Stomach smooth muscle (tissue), 2 donors: ENCODE data around the gene LMO7.
A peak's percentile ranks its signal among the peaks of the same experiment; 100 is the strongest.

Experiments used
- H3K27ac ChIP-seq: one replicate; pipeline ENCODE4 v1.7.0; 2013; ENCODE audit warnings: mild to moderate bottlenecking, low read length, inconsistent platforms
- H3K27me3 ChIP-seq, 2 donors: one replicate each; pipeline ENCODE4 v1.7.0; 2013; ENCODE audit warnings: low read length in 2 of 2; ENCODE audit not compliant: insufficient read depth in 2 of 2, control insufficient read depth in 1 of 2
- H3K36me3 ChIP-seq, 2 donors: one replicate each; pipeline ENCODE4 v1.7.0; 2013; ENCODE audit warnings: low read length in 2 of 2; ENCODE audit not compliant: control insufficient read depth in 2 of 2, insufficient read depth in 2 of 2
- H3K4me1 ChIP-seq: one replicate; pipeline ENCODE4 v1.7.0; 2013; ENCODE audit warnings: low read length; ENCODE audit not compliant: control insufficient read depth, insufficient read depth
- H3K4me3 ChIP-seq, 2 donors: one replicate each; pipeline ENCODE4 v1.7.0; 2013; ENCODE audit warnings: low read length in 2 of 2
- H3K9ac ChIP-seq, 2 donors: one replicate each; pipeline ENCODE4 v1.7.0; 2013; ENCODE audit warnings: low read length in 2 of 2, mild to moderate bottlenecking in 1 of 2
- H3K9me3 ChIP-seq, 2 donors: one replicate each; pipeline ENCODE4 v1.7.0; 2013; ENCODE audit warnings: low read length in 2 of 2; ENCODE audit not compliant: control insufficient read depth in 2 of 2
- donor health status: healthy.
- donor health status: Pancreatic carcinoma.

LMO7 gene

DNA sequence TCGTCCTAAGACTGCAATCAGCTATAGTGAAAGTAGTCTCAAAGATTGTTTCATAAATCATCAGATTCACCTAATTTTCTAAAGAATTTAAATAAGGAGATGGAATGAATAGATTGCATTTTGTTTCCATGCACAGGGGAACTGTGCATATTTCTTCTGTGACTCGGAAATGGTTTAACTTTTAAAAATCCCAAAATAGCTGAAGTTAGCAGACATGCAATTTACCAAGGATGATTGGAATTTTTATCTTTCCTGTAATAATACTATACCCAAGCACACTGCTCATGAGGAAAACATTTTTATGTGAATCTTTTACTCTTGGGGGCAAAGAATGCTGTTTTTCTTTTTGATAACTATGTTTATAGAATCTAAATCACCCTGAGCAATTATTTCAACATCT, 15.0 kb upstream of the LMO7 start:
- no peak overlapping the region for H3K4me3 ChIP-seq
- H3K4me1 ChIP-seq = no peaks in the 10 kb centered on the region
- H3K9me3 ChIP-seq = no peaks in the 10 kb centered on the region
- H3K27me3 ChIP-seq = no peaks in the 10 kb centered on the region
- no peaks in the 10 kb centered on the region for H3K36me3 ChIP-seq
- no peak overlapping the region for H3K9ac ChIP-seq
- H3K27ac ChIP-seq = no peak overlapping the region

DNA sequence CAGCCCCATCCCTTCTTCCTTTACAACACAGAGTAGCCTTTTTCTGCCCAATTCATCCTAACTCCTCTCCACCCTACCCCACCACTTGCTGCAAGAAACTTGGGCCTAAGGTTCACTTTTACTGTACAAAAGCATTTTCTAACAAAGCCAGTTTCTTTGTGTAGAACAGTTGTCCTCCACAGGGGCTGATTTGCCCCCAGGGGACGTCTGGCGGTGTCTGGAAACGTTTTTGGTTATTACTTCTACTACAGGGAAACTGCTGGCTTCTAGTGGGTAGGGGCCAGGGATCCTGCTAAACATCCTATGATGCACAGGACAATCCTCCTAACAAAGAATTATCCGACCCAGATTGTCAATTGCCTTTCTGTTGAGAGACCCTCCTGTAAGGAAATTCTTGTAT, 7.3 kb upstream of the LMO7 start:
- H3K9ac ChIP-seq = no peak overlapping the region
- no peaks in the 10 kb centered on the region for H3K9me3 ChIP-seq
- no peak overlapping the region for H3K4me3 ChIP-seq
- no peaks in the 10 kb centered on the region for H3K36me3 ChIP-seq
- H3K27ac ChIP-seq = no peak overlapping the region
- no peaks in the 10 kb centered on the region for H3K4me1 ChIP-seq
- no peaks in the 10 kb centered on the region for H3K27me3 ChIP-seq

DNA sequence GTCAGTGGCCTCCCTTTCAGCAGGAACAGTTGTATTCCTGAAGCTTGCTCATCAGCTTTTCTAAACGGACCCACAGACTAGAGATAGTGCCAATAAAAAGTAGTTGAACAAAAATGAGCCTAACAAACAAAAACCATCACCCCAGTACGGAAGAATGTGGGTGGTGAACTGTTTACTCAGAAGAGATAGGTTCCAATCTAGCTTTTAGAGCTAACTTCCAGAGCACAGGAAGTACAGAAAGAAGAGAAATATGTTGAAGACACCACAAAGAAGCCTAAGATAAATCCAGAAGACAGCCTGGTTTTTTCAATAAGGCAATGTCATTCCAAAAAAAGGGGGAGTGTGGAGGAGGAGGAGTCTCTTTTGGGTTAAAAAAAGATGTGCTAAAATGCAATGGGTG, 2.8 kb upstream of the LMO7 start:
- Histone ChIP-seq H3K27ac (no peak overlapping the region), H3K4me1 (peaks cover 13% of the 10 kb centered on the region)

DNA sequence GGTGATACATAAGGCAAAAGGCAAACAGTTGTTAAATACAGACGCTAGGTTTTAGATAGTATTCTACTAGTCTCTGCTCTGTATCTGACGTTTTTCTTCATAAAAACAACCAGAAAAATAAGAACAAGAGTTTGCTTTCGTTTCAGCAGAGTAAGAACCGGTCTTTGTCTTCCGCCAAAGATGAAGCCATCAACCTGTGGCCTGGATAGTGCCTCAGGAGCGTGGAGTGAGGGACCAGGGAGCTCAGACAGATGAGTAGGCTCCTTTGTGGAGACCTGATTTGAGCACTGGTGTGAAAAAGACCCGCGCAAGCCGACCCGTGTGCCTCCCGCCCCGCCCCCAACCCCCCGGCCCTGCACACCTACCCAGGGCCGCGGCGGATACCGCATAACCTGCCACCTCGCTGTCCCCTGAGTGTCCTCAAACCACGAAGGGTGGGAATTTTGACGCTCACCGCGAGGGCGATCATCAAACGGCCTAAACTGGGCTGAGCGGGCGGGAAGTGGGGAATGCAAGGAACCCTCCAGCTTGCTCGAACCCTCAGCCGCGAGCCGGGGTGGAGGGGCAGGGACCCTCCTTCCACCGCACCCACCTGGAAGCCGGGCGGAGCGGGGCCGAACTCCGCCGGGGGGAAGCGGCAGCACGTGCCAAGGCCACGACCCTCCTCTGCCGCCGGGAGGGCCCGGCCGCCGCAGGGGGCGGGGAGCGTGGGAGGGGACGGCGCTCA, 866 bp upstream of the LMO7 start:
- Histone ChIP-seq H3K27me3 (peaks cover 6 to 22% of the 10 kb centered on the region in 2 donors), H3K27ac (no peak overlapping the region), H3K9ac (no peak overlapping the region), H3K4me1 (peaks cover 13% of the 10 kb centered on the region), H3K4me3 (peak overlapping the region; percentile 38 to 78), H3K9me3 (no peaks in the 10 kb centered on the region), H3K36me3 (no peaks in the 10 kb centered on the region)

More for the DNA sequence above, 2.8 kb upstream of the LMO7 start:
- Histone ChIP-seq H3K9ac (no peak overlapping the region), H3K36me3 (no peaks in the 10 kb centered on the region), H3K9me3 (no peaks in the 10 kb centered on the region), H3K27me3 (peaks cover 6 to 19% of the 10 kb centered on the region in 2 donors), H3K4me3 (no peak overlapping the region)

DNA sequence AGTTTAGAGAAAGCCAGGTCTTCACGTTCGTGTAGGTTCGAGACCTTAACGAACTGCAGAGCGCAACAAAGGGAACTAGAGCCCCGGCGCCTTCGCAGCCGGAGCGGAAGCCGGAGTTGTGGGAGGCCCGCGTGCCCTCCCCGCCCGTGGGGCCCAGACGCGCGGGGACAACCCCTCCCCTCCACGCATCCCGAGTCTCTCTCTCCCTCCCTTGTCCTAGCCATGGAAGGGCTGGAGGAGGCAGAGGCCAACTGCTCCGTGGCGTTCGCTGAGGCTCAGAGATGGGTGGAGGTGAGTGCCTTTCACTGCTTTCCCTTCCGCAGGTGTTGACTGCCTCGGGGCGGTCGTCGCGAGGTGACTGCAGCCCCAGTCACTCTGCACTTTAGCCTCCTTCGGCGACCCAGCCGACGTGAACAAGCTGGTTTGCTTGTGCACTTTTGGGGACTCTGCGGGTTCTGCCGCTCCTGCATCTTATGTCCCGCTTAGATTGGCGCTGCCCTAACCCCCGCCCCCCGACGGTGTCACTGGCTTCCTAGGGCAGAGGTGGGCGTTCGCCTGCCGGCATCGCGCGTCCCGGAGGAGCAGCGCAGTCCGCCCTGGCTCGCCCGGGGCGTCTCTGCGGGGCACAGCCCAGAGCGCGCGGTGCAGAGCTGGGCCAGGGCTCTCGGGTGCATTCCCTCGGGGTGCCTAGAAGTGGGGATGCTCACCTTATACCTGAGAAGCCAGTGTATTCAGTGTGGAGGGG, 478 bp downstream of the LMO7 start:
- Histone ChIP-seq H3K4me3 (peak overlapping the region; percentile 74 to 78), H3K9me3 (no peaks in the 10 kb centered on the region), H3K36me3 (no peaks in the 10 kb centered on the region), H3K9ac (peak overlapping the region in 1 of 2 donors; percentile 13), H3K27ac (no peak overlapping the region), H3K27me3 (peaks cover 6 to 22% of the 10 kb centered on the region in 2 donors), H3K4me1 (peaks cover 13% of the 10 kb centered on the region)

DNA sequence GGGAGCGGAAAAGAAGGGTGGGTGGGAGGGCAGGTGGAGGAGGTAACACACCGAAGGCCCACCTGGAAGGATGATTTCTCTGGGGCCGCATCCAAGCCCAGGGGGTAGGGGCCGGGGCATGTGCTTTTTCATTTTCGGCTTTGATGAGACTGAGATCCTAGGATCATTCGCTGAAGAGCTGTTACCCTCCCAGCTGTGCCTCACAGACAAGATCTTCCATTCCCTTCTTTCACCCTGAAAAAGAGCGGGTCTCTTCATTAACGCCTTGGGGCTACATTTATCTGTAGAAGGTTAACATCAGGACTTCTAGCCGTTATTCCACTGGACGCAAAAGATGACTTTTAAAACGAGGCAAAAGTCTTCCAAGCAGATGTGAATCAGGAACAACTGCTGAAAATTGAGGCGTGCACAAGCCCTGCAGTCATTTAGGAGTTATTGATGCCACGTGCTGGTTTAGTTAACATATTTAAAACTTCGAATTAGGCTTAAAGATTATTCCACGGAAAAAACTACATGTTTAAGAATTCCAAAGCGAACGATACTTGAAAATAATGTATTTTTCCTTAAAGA, 1.1 kb downstream of the LMO7 start:
- Histone ChIP-seq H3K9me3 (no peaks in the 10 kb centered on the region), H3K36me3 (no peaks in the 10 kb centered on the region), H3K27me3 (peaks cover 6 to 22% of the 10 kb centered on the region in 2 donors), H3K9ac (no peak overlapping the region), H3K4me1 (peaks cover 13% of the 10 kb centered on the region), H3K4me3 (peak overlapping the region in 1 of 2 donors; percentile 78), H3K27ac (no peak overlapping the region)

DNA sequence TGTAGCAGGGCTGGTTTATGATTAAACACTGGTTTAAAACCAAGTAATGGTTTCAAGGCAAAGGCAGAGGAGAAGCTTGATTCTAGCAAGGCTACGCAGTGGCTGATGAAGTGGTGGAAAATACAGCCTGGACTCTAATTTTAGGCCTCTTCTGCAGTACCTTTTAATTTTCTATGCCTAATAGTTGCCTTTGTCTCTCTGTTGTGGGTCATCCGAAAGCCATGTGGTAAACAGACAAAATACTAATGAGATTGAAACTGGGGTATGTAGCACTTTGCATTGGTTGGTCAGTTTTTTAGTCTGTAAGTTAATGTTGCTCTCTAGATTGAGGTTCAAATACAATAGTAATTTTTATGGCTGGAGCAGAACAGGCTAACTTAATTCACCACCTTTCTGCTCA, 3.3 kb downstream of the LMO7 start:
- Histone ChIP-seq H3K27me3 (peaks cover 6 to 22% of the 10 kb centered on the region in 2 donors), H3K9ac (no peak overlapping the region), H3K9me3 (no peaks in the 10 kb centered on the region), H3K4me1 (peaks cover 13% of the 10 kb centered on the region), H3K27ac (no peak overlapping the region), H3K36me3 (no peaks in the 10 kb centered on the region), H3K4me3 (no peak overlapping the region)

DNA sequence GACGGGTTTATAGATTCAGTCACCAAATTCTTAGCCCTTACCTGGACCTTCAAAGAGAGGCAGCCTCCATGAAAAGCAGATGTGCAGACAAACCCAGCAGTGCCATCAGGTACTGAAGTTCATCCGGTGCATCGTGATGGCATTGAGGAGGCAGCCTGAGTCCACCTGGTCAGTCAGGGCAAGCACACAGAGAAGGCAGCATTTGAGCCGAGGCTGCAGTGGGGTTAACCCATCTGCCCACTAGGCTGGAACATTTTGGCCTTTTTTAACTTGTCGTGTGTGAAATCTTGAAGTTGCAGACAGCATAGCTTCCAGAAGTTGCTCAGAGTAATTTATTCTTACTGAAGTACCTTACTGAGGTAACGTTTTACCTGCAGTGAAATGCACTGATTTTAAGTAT, 4.9 kb downstream of the LMO7 start:
- H3K4me3 ChIP-seq = no peak overlapping the region
- peaks cover 8% of the 10 kb centered on the region for H3K4me1 ChIP-seq
- no peaks in the 10 kb centered on the region for H3K9me3 ChIP-seq
- H3K9ac ChIP-seq = no peak overlapping the region
- no peak overlapping the region for H3K27ac ChIP-seq
- peaks cover 6 to 18% of the 10 kb centered on the region in 2 donors for H3K27me3 ChIP-seq
- H3K36me3 ChIP-seq = no peaks in the 10 kb centered on the region

DNA sequence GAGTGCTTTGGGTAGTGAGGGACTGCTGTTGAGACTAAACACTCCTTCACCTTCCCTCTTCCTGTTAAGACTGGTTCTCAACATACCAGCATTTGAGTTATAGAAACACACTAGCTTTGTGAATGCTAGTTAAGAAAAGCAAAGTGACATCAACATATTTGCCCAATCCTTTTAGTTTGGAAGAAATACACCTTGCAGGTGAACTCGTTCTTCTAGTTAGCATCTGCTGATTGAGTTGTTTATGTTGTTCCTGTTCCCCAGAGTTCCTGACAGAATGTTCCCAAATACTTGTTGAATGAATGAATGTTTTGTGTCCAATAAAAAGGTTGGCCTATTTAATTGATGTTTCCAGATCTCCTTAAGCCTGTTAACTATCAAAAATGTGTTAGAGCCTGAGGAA, 7.1 kb downstream of the LMO7 start:
- Histone ChIP-seq H3K4me3 (no peak overlapping the region), H3K9me3 (no peaks in the 10 kb centered on the region), H3K4me1 (no peaks in the 10 kb centered on the region), H3K36me3 (no peaks in the 10 kb centered on the region), H3K9ac (no peak overlapping the region), H3K27me3 (peaks cover 0 to 4% of the 10 kb centered on the region in 2 donors), H3K27ac (no peak overlapping the region)

DNA sequence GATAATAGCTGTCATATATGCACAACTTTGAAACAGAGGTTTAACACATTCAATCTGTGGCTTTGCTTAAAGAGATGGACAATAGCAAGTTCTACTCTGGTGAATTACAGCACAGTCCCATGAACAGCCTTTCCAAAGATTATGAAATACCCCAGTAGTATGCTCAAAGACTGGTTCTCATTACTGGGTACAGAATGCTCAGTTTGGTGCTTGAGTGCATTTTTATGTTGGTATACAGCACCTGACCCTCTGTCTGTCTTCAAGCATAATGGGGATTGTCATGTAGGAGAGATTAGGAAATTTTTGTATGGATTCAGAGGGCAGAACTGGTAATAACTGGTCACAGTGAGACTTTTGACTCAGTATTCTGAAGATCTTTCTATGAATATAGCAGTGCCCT, 7.6 kb downstream of the LMO7 start:
- H3K36me3 ChIP-seq = no peaks in the 10 kb centered on the region
- H3K27me3 ChIP-seq = no peaks in the 10 kb centered on the region
- H3K4me1 ChIP-seq = no peaks in the 10 kb centered on the region
- no peak overlapping the region for H3K27ac ChIP-seq
- no peak overlapping the region for H3K4me3 ChIP-seq
- H3K9me3 ChIP-seq = no peaks in the 10 kb centered on the region
- H3K9ac ChIP-seq = no peak overlapping the region

DNA sequence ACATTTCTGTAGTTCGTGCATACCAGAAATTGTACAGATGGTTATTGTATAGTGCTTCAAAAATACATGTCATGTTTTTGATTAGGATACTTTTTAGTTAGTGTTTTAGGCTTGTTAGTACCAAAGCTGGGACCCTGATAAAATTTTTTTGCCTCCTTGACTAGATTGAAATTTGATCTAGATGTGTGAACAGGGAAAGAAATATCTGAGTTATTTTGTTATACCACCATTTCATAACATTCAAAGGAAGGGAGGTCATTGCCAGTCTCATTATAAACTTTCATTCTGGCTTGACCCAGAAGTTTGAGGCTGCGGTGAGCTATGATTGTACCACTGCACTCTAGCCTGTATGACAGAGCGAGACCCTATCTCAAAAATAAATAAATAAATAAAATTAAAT, 9.0 kb downstream of the LMO7 start:
- H3K9me3 ChIP-seq = no peaks in the 10 kb centered on the region
- no peaks in the 10 kb centered on the region for H3K36me3 ChIP-seq
- no peak overlapping the region for H3K4me3 ChIP-seq
- no peaks in the 10 kb centered on the region for H3K4me1 ChIP-seq
- no peak overlapping the region for H3K27ac ChIP-seq
- no peaks in the 10 kb centered on the region for H3K27me3 ChIP-seq
- H3K9ac ChIP-seq = no peak overlapping the region
